LNCAP (cell line): ENCODE results near the gene CHCHD3.

Experiments
- TF ChIP-seq, protein P1 (sequence below): fragments of 450-650 bp; IDR thresholded peaks from 2 replicates; pipeline ENCODE4 v1.5.1; 2017; ENCODE audit warnings: mild to moderate bottlenecking

The CHCHD3 gene

DNA sequence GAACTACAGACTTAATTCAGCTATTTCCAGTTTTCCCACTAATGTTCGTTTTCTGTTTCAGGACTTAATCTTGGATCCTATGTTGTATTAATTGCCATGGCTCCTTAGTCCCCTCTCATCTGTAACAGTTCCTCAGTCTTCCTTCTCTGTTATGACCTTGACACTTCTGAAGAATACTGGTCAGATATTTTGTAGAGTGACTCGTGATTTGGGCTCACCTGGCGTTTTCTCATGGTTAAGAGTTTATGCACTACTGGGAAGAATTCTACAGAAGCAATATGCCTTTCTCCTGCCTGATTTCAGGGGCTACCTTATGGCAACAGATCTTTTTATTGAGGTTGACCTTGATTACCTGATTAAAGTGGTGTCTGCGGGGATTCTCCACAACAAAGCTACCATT lies 239.4 kb downstream of the CHCHD3 start:
- TF ChIP-seq, protein P1, sequence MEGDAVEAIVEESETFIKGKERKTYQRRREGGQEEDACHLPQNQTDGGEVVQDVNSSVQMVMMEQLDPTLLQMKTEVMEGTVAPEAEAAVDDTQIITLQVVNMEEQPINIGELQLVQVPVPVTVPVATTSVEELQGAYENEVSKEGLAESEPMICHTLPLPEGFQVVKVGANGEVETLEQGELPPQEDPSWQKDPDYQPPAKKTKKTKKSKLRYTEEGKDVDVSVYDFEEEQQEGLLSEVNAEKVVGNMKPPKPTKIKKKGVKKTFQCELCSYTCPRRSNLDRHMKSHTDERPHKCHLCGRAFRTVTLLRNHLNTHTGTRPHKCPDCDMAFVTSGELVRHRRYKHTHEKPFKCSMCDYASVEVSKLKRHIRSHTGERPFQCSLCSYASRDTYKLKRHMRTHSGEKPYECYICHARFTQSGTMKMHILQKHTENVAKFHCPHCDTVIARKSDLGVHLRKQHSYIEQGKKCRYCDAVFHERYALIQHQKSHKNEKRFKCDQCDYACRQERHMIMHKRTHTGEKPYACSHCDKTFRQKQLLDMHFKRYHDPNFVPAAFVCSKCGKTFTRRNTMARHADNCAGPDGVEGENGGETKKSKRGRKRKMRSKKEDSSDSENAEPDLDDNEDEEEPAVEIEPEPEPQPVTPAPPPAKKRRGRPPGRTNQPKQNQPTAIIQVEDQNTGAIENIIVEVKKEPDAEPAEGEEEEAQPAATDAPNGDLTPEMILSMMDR: no peak

DNA sequence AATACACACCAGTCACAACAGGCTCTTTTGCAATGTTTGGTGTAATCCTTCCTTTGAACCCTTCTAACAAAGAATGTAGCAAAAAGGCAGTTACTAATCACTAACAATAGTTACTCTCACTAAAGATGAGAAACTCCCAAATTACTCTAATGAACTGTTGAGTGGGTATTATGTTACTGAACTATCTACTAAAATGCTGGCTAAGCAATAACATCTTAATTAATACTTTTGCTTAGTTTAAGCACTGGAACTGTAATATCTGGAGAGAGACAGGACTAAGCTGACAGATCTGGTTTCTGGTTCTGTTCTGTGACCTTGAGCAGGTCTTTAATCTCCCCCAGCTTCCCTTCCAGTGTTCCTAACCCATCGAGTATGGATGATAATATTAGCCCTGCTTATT lies 241.7 kb downstream of the CHCHD3 start:
- TF ChIP-seq, protein P1: no peak

DNA sequence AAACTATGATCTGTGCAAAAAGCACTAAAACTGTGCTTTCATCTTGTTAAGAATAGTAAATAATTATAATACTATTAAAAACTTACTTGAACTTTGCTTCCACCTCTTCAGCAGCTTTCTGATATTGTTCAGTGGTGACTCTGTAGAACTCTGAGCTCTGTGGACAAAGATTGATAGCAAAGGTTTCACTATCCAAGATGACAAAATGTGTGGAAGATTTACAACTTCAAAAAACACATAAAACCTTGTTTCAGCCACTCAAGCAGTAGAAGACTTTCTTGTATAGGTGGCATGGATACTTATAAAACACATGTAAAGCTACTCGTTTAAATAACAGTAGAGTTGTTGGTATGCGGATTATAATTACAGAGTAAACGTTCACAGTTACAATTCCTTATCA lies 243.6 kb downstream of the CHCHD3 start:
- TF ChIP-seq, protein P1: no peak

DNA sequence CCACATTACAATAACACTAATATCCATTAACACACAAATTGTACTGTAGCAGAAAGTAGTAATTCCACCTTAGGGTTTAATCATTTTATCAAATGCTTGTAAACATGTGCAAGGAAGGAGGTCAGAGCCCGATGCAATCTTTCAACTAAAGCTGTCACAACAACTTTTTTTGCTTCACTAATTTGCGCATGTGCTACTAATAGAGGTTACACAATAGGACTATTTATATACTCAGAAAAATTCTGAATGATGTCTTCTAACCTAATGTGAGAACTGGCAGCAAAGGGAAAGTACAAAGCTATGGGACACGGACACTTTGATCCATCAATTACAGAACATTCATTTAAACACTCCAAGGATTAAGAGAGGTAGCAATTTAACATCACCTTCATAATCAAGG lies 244.4 kb downstream of the CHCHD3 start:
- TF ChIP-seq, protein P1: no peak

DNA sequence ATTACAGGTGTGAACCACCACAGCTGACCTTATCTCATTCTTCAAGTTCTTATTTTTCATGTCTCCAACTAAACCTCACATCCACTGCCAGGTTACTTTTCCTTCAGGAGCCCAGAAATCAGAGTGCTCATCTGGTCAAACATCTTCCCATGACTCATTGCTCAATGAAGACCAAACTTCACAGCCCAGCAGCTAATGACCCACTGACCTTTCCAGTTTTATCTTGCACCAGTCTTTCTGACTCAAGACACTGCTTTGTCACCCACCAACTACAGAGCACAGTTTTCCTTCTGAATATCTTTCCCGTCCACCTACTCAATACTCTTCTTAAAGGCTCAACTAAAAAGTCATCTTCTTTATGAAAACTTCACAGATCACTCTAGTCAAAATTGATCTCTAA lies 245.1 kb downstream of the CHCHD3 start:
- TF ChIP-seq, protein P1: no peak

DNA sequence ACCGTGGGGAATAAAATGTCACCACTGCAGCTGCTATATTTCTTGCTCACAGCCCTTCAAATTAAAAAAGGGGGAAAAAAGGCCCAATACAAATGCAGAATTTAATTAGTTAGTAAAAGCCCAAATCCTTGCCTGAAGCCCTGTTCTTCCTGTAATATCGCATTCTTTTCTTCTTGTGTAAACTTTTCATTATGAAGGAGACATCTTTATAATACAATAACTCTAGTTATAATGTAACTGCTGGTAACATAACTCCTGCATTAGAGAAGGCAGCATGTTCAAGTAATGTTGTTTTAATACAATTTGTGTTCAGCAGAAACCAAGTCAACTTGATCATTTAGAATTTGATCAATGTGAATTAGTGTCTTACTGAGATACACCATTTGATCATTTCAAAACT lies 250.9 kb downstream of the CHCHD3 start:
- TF ChIP-seq, protein P1: no peak

DNA sequence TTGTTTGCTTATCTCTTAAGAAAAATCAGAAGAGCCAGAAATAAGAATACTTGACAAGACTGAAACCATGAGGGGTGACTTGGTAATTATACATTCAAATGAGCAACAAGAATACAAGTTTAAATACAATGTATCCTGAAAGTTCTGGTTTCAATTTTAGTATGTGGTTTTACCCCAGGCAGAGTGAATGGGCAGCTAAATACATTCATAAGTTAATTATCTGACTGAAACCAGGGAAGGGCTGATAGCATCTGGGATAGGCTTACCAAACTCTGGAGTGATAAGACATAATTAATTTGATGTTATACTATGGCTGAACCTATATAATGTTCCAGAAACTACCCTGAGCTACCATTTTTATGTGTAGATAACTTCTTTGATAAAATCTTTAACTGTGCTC lies 253.4 kb downstream of the CHCHD3 start:
- TF ChIP-seq, protein P1: no peak
